Testis (tissue), 2 donors: Measurements from ENCODE around the gene NSRP1.

ENCODE experiments used
- POLR2A ChIP-seq: fragments of 450-650 bp; IDR thresholded peaks from one replicate; pipeline ENCODE4 v1.6.1; 2017; ENCODE audit warnings: antibody characterized with exemption, mild to moderate bottlenecking, moderate library complexity
- TF ChIP-seq, protein P1 (sequence below), 3 experiments: fragments of 450-650 bp in 2 of 3; fragments of 200-600 bp in 1 of 3; sonication (generic) in 1 of 3; IDR thresholded peaks; one replicate each; pipeline ENCODE4 v1.5.1; 2016 to 2019; ENCODE audit warnings: antibody characterized with exemption in 3 of 3, mild to moderate bottlenecking in 2 of 3, moderate library complexity in 1 of 3

- TF ChIP-seq, protein P1, sequence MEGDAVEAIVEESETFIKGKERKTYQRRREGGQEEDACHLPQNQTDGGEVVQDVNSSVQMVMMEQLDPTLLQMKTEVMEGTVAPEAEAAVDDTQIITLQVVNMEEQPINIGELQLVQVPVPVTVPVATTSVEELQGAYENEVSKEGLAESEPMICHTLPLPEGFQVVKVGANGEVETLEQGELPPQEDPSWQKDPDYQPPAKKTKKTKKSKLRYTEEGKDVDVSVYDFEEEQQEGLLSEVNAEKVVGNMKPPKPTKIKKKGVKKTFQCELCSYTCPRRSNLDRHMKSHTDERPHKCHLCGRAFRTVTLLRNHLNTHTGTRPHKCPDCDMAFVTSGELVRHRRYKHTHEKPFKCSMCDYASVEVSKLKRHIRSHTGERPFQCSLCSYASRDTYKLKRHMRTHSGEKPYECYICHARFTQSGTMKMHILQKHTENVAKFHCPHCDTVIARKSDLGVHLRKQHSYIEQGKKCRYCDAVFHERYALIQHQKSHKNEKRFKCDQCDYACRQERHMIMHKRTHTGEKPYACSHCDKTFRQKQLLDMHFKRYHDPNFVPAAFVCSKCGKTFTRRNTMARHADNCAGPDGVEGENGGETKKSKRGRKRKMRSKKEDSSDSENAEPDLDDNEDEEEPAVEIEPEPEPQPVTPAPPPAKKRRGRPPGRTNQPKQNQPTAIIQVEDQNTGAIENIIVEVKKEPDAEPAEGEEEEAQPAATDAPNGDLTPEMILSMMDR (IDR thresholded peaks at IDR 0.05) = no peak
- no peak for TF ChIP-seq POLR2A
These were observed 108.5 kb downstream of the NSRP1 start for GRCh38 chr17:30225112-30225511.
